ENCODE data around the gene ADGRV1.

DNA sequence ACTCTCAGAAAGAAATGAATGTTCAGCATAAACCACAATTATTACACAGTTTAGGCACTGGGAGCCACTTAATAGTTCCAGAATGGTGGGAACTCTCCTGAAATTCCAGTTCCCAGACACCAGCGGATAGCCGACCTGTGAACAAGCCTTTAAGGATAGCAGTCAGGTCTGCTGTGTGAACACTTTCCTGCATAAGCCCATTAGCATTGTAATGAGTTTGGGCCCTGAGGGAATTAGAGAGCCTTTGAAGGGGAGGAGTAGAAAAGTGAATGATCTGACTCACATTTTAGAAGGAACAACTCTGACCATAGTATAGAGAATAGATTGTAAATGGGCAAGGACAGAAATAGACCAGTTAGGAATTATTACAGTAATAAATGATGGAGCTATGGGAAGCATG, 189.1 kb downstream of the ADGRV1 start:
- TF ChIP-seq, protein P1, sequence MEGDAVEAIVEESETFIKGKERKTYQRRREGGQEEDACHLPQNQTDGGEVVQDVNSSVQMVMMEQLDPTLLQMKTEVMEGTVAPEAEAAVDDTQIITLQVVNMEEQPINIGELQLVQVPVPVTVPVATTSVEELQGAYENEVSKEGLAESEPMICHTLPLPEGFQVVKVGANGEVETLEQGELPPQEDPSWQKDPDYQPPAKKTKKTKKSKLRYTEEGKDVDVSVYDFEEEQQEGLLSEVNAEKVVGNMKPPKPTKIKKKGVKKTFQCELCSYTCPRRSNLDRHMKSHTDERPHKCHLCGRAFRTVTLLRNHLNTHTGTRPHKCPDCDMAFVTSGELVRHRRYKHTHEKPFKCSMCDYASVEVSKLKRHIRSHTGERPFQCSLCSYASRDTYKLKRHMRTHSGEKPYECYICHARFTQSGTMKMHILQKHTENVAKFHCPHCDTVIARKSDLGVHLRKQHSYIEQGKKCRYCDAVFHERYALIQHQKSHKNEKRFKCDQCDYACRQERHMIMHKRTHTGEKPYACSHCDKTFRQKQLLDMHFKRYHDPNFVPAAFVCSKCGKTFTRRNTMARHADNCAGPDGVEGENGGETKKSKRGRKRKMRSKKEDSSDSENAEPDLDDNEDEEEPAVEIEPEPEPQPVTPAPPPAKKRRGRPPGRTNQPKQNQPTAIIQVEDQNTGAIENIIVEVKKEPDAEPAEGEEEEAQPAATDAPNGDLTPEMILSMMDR (IDR thresholded peaks at IDR 0.05; ENCODE audit: insufficient read depth, low read depth, low read length), result no peak
- no peak for TF ChIP-seq EZH2 (IDR thresholded peaks at IDR 0.05; ENCODE audit: insufficient read depth, low read length)
